Left colon (tissue), 2 donors: ENCODE measurements around the gene CDCA3. TPM values are rescaled to one million over a fixed set of nuclear protein-coding genes. Genes with fewer than 3 reads are reported as not detected.

Source experiments
- ATAC-seq: fragments of 200-7000 bp; cut with Tn5 transposase; one replicate; pipeline ENCODE4 v1.9.1; 2020; ENCODE audit warnings: mild to moderate bottlenecking, moderate library complexity
- DNase-seq, 2 donors: peaks; one replicate each; pipeline ENCODE4 v3.0.0-alpha.2; 2020
- intact Hi-C, 2 donors: fragments of 100-400 bp; cut with DNase I in 1 of 2; cut with micrococcal nuclease in 1 of 2; formaldehyde crosslinking; loops; one replicate each; pipeline versions ENCODE4 v1.11.2 to v1.14.0; 2022; cut with DNase I, micrococcal nuclease
- total RNA-seq, 2 donors: library from RNA; stranded (reverse); fragmentation: NEBNext Ultra II Directional; extraction: Animal tissue kit (Norgen Biotek cat#: 25700); gene quantifications; one replicate each; pipeline ENCODE4 v1.2.1, GENCODE V29; 2021
- donor health status: DM: no; HTN: no; CAD: no.
- donor health status: DM: yes; HTN: yes; CAD: no.

The CDCA3 gene
- total RNA-seq, 2 donors from 2014 or later: 4.4 to 10.5 TPM

DNA sequence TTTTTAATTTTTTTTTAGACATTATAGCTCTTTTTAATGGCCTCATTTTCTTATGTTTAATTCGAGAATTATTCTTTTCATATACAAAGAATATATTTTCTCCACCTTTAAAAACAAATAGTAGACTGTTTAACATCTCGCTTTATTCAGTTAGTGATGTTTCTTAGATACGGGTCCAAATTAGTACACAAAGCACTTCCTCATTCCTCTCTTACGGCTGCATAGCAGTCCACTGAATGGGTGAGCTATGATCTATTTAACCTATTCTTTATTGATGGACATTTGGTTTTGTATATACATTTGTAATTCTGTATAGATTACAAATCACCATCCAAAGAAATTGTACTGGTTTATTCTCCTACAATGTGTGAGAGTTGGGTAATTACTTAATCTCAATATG lies 37.7 kb downstream of the CDCA3 start:
- intact Hi-C loops: no loop called here
- no peak for DNase-seq
- ATAC-seq: no peak

DNA sequence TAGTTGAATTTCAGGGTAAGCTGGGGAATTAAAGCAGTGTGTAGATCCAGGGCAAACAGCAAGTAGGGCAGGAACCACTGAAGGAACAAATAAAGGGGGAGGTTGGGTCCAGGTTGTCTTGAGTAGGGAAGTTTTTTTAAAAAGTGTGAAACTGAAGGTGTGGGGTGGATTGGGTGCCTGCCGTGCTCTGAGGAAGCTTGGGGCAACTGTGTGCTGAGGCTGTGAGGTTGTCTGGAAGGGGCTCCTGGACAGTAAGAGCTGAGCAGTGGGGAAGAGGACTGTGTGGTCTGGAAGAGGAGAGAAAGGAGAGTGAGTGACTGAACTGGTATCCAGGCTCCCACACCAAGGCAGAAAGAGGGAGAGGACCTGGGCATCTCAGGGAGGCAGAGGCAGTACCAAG lies 40.3 kb downstream of the CDCA3 start:
- no peak for ATAC-seq
- DNase-seq: no peak
- intact Hi-C loops: no loop called here

DNA sequence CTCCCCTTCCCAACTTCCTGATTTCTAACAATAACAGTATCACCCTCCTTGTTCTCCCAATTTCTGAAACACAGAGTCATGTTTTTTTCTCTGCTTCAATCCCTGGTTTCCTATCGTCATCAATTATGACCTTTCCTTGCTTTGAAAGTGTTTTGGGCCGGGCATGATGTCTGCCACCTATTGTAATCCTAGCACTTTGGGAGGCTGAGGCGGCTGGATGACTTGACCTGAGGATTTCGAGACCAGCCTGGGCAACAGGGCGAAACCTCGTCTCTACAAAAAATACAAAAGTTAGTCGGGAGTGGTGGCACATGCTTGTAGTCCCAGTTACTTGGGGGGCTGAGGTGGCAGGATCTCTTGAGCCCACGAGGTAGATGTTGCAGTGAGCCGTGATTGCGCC lies 42.0 kb downstream of the CDCA3 start:
- DNase-seq (no peak), ATAC-seq (no peak)
- intact Hi-C loops: no loop called here

DNA sequence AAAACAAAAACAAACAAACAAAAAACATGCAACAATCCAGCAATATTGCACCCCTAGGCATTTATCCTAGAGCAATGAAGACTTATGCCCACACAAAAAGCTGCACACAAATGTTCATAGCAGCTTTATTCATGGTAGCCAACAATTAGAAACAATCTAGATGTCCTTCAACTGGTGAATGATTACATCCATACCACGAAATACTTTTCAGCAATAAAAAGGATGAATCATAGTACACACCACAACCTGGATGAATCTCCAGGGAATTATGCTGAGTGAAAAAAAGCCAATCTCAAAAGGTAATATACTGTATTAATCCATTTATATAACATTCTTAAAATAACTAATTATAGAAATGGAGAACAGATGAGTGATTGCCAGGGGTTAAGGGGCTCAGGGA lies 43.9 kb downstream of the CDCA3 start:
- ATAC-seq (peak; percentile 40), DNase-seq (no peak)
- intact Hi-C loops: no loop called here

DNA sequence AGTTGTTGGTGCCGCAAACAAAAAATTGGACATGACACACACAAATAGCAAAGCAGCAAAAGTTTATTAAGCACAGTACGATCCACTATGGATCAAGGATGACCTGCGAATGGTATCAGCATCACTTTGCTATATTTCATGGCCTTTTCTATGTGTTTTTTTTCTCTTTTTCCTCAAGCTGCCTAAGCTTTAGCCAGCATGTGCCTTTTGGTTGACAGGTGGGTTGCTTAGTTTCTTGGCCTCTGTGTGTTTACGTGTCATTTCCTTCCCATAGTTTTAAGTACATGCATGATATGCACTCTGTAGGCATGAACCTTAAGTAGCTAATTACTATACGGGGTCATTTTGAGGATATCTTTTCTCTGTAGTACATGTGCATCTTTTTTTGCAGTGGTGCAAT lies 51.9 kb downstream of the CDCA3 start:
- intact Hi-C loops: no loop called here
- DNase-seq: no peak
- ATAC-seq: no peak

Other genes with a start within 250 kb of the CDCA3 start
- 100 to 1,000 TPM; 142 to 157 TPM for gene CHD4, start 243.9 kb downstream of the CDCA3 start, total RNA-seq
- 10 to 100 TPM; 25.6 to 26.7 TPM for gene LPAR5, start 215.3 kb downstream of the CDCA3 start, total RNA-seq
- gene ACRBP, start 203.9 kb downstream of the CDCA3 start, total RNA-seq: 1 to 10 TPM; 2.9 to 3.4 TPM
- gene ING4, start 188.2 kb downstream of the CDCA3 start, total RNA-seq: 10 to 100 TPM; 23.6 to 38.9 TPM
- gene ZNF384, start 161.9 kb downstream of the CDCA3 start, total RNA-seq: 10 to 100 TPM; 47.8 to 51.4 TPM
- under 1 TPM; 0.52 to 0.67 TPM for gene PIANP, start 150.5 kb downstream of the CDCA3 start, total RNA-seq
- gene COPS7A, start 127.2 kb downstream of the CDCA3 start, total RNA-seq: 10 to 100 TPM; 37.2 to 40.8 TPM
- gene MLF2, start 98.1 kb downstream of the CDCA3 start, total RNA-seq: 100 to 1,000 TPM; 167 to 180 TPM
- gene PTMS, start 84.9 kb downstream of the CDCA3 start, total RNA-seq: 100 to 1,000 TPM in 1 of 2 donors, 10 to 100 TPM in 1; 89.6 to 123 TPM
- 1 to 10 TPM in 1 of 2 donors, under 1 TPM in 1; 0.89 to 1.6 TPM for gene LAG3, start 78.8 kb downstream of the CDCA3 start, total RNA-seq
- 10 to 100 TPM in 1 of 2 donors, 1 to 10 TPM in 1; 4.3 to 18.1 TPM for gene CD4, start 61.8 kb downstream of the CDCA3 start, total RNA-seq
- 1 to 10 TPM; 1.3 to 4.3 TPM for gene GPR162, start 29.5 kb downstream of the CDCA3 start, total RNA-seq
- gene P3H3, start 22.9 kb downstream of the CDCA3 start, total RNA-seq: 1 to 10 TPM; 4.3 to 6.3 TPM
- 1 to 10 TPM; 1.1 to 1.5 TPM for gene GNB3, start 10.4 kb downstream of the CDCA3 start, total RNA-seq
- 10 to 100 TPM; 68.5 to 81.4 TPM for gene USP5, start 864 bp upstream of the CDCA3 start, total RNA-seq
- 100 to 1,000 TPM; 702 to 720 TPM for gene TPI1, start 16.2 kb upstream of the CDCA3 start, total RNA-seq
- 10 to 100 TPM; 11.7 to 11.8 TPM for gene SPSB2, start 22.0 kb upstream of the CDCA3 start, total RNA-seq
- gene LRRC23, start 53.5 kb upstream of the CDCA3 start, total RNA-seq: 1 to 10 TPM; 2.9 to 4.3 TPM
- 10 to 100 TPM in 1 of 2 donors, 1 to 10 TPM in 1; 3.1 to 10.9 TPM for gene ENO2, start 63.3 kb upstream of the CDCA3 start, total RNA-seq
- 10 to 100 TPM; 64.6 to 78.9 TPM for gene ATN1, start 76.7 kb upstream of the CDCA3 start, total RNA-seq
- gene RNU7-1, start 92.5 kb upstream of the CDCA3 start, total RNA-seq: not detected
- 100 to 1,000 TPM; 151 to 168 TPM for gene C12orf57, start 92.7 kb upstream of the CDCA3 start, total RNA-seq
- gene PTPN6, start 100.1 kb upstream of the CDCA3 start, total RNA-seq: 10 to 100 TPM; 40.0 to 43.9 TPM
- gene PHB2, start 119.4 kb upstream of the CDCA3 start, total RNA-seq: 100 to 1,000 TPM; 202 to 249 TPM
- gene EMG1, start 119.6 kb upstream of the CDCA3 start, total RNA-seq: 10 to 100 TPM; 31.6 to 34.1 TPM
- 10 to 100 TPM; 87.1 to 87.9 TPM for gene LPCAT3, start 167.2 kb upstream of the CDCA3 start, total RNA-seq
- gene C1S, start 209.4 kb upstream of the CDCA3 start, total RNA-seq: 100 to 1,000 TPM in 1 of 2 donors, 10 to 100 TPM in 1; 54.9 to 109 TPM
- gene C1R, start 241.2 kb upstream of the CDCA3 start, total RNA-seq: 100 to 1,000 TPM in 1 of 2 donors, 10 to 100 TPM in 1; 63.1 to 129 TPM